Neural cell (in vitro differentiated cells): ENCODE data around the gene DTYMK. TPM values are rescaled to one million over a fixed set of nuclear protein-coding genes. Genes with fewer than 3 reads are reported as not detected.

Experiments used
- H2AFZ ChIP-seq: fragments of 200-600, 300-800 bp; sonication (generic), shearing (Covaris generic); 2 replicates; pipeline ENCODE4 v1.6.0; 2014; ENCODE audit warnings: low read depth, mild to moderate bottlenecking, antibody characterized with exemption, low read length, moderate library complexity
- H3F3A ChIP-seq: fragments of 200-600 bp; shearing (Covaris generic); 2 replicates; pipeline ENCODE4 v1.6.1; 2016; ENCODE audit warnings: mild to moderate bottlenecking, moderate library complexity, mixed read lengths, antibody characterized with exemption, low read length; ENCODE audit not compliant: insufficient read depth, poor library complexity, severe bottlenecking
- H3K27ac ChIP-seq: fragments of 200-600, 300-800 bp; sonication (generic), shearing (Covaris generic); 2 replicates; pipeline ENCODE4 v1.5.1; 2014; ENCODE audit warnings: mild to moderate bottlenecking, low read length, moderate library complexity
- H3K27me3 ChIP-seq: fragments of 300-800, 200-600 bp; sonication (generic), shearing (Covaris generic); 2 replicates; pipeline ENCODE4 v1.6.0; 2014; ENCODE audit warnings: mild to moderate bottlenecking, low read depth, low read length, moderate library complexity; ENCODE audit not compliant: insufficient read depth
- H3K36me3 ChIP-seq: fragments of 300-800, 200-600 bp; sonication (generic), shearing (Covaris generic); 2 replicates; pipeline ENCODE4 v1.5.1; 2014; ENCODE audit warnings: mild to moderate bottlenecking, antibody characterized with exemption, low read length, moderate library complexity; ENCODE audit not compliant: insufficient read depth
- H3K4me2 ChIP-seq: fragments of 300-800, 200-600 bp; sonication (generic), shearing (Covaris generic); 2 replicates; pipeline ENCODE4 v1.6.0; 2014; ENCODE audit warnings: mild to moderate bottlenecking, low read length
- H3K4me3 ChIP-seq: fragments of 300-800, 200-600 bp; sonication (generic), shearing (Covaris generic); 2 replicates; pipeline ENCODE4 v1.5.1; 2014; ENCODE audit warnings: mild to moderate bottlenecking, low read length, moderate library complexity
- H3K79me2 ChIP-seq: fragments of 200-600 bp; shearing (Covaris generic); replicated peaks from 2 replicates; pipeline ENCODE4 v1.6.0; 2014; ENCODE audit warnings: mild to moderate bottlenecking, low read length, moderate library complexity; ENCODE audit not compliant: insufficient read depth
- H3K9ac ChIP-seq: fragments of 300-800, 200-600 bp; sonication (generic), shearing (Covaris generic); 2 replicates; pipeline ENCODE4 v1.6.1; 2016; ENCODE audit warnings: mild to moderate bottlenecking, low read length, mixed read lengths
- H3K9me2 ChIP-seq: fragments of 200-600 bp; shearing (Covaris generic); 2 replicates; pipeline ENCODE4 v1.6.1; 2016; ENCODE audit warnings: mild to moderate bottlenecking, low read length, mixed read lengths; ENCODE audit not compliant: insufficient read depth
- H3K9me3 ChIP-seq: fragments of 200-600, 300-800 bp; sonication (generic), shearing (Covaris generic); 2 replicates; pipeline ENCODE4 v1.6.1; 2016; ENCODE audit warnings: mild to moderate bottlenecking, mixed run types, low read length, moderate library complexity, mixed read lengths
- H4K20me1 ChIP-seq: fragments of 200-600 bp; shearing (Covaris generic); 2 replicates; pipeline ENCODE4 v1.6.1; 2016; ENCODE audit warnings: mild to moderate bottlenecking, mixed run types; ENCODE audit not compliant: insufficient read depth
- EP300 ChIP-seq: fragments of 450-650 bp; conservative IDR thresholded peaks from 2 replicates; pipeline ENCODE4 v1.6.1; 2014; ENCODE audit warnings: antibody characterized with exemption, mild to moderate bottlenecking, moderate library complexity; ENCODE audit not compliant: poor library complexity, severe bottlenecking
- EZH2 ChIP-seq: fragments of 200-600, 300-800 bp; shearing (Covaris generic), sonication (generic); IDR thresholded peaks from 2 replicates; pipeline ENCODE4 v1.6.1; 2014; ENCODE audit warnings: antibody characterized with exemption, low read length, borderline replicate concordance, mild to moderate bottlenecking; ENCODE audit not compliant: insufficient read depth, poor library complexity, severe bottlenecking
- MXI1 ChIP-seq: fragments of 450-650 bp; conservative IDR thresholded peaks from 2 replicates; pipeline ENCODE4 v1.6.1; 2014; ENCODE audit warnings: antibody characterized with exemption, mild to moderate bottlenecking; ENCODE audit not compliant: poor library complexity, severe bottlenecking
- POLR2AphosphoS5 ChIP-seq: IDR thresholded peaks from 2 replicates; pipeline ENCODE4 v1.6.1; 2012
- RAD21 ChIP-seq: fragments of 450-650 bp; conservative IDR thresholded peaks from 2 replicates; pipeline ENCODE4 v1.6.1; 2014; ENCODE audit warnings: antibody characterized with exemption, mild to moderate bottlenecking, moderate library complexity
- REST ChIP-seq: IDR thresholded peaks from 2 replicates; pipeline ENCODE4 v1.6.1; 2012; ENCODE audit warnings: borderline replicate concordance
- SMC3 ChIP-seq: fragments of 450-650 bp; conservative IDR thresholded peaks from 2 replicates; pipeline ENCODE4 v1.6.1; 2014; ENCODE audit warnings: antibody characterized with exemption, mild to moderate bottlenecking, moderate library complexity; ENCODE audit not compliant: poor library complexity
- TAF1 ChIP-seq: IDR thresholded peaks from 2 replicates; pipeline ENCODE4 v1.6.1; 2012; ENCODE audit warnings: low read depth
- polyA plus RNA-seq: library from polyadenylated mRNA; depleted of rRNA; stranded (reverse); fragments of >200 nt; gene quantifications from 2 replicates; pipeline ENCODE4 v1.2.3, GENCODE V29; 2014
- TF ChIP-seq, protein P1 (sequence below): fragments of 450-650 bp; IDR thresholded peaks from 2 replicates; pipeline ENCODE4 v1.5.1; 2014; ENCODE audit warnings: antibody characterized with exemption, mild to moderate bottlenecking, moderate library complexity; ENCODE audit not compliant: poor library complexity, severe bottlenecking

DTYMK gene
- polyA plus RNA-seq, 1 donor from 2014 or later = 33.5 TPM

GRCh38 chr2:241639385-241639784, 47.2 kb downstream of the DTYMK start:
- no peak overlapping the region for H2AFZ ChIP-seq
- no peak overlapping the region for H3K4me2 ChIP-seq
- TF ChIP-seq EZH2 (no peak), POLR2AphosphoS5 (no peak), EP300 (no peak), RAD21 (no peak), TAF1 (no peak), REST (no peak), MXI1 (no peak), SMC3 (no peak)
- TF ChIP-seq, protein P1, sequence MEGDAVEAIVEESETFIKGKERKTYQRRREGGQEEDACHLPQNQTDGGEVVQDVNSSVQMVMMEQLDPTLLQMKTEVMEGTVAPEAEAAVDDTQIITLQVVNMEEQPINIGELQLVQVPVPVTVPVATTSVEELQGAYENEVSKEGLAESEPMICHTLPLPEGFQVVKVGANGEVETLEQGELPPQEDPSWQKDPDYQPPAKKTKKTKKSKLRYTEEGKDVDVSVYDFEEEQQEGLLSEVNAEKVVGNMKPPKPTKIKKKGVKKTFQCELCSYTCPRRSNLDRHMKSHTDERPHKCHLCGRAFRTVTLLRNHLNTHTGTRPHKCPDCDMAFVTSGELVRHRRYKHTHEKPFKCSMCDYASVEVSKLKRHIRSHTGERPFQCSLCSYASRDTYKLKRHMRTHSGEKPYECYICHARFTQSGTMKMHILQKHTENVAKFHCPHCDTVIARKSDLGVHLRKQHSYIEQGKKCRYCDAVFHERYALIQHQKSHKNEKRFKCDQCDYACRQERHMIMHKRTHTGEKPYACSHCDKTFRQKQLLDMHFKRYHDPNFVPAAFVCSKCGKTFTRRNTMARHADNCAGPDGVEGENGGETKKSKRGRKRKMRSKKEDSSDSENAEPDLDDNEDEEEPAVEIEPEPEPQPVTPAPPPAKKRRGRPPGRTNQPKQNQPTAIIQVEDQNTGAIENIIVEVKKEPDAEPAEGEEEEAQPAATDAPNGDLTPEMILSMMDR = no peak
- H3K36me3 ChIP-seq = no peaks in the 10 kb centered on the region
- H4K20me1 ChIP-seq = peaks cover 3% of the 10 kb centered on the region
- H3K27ac ChIP-seq = no peak overlapping the region
- H3F3A ChIP-seq = no peaks in the 10 kb centered on the region
- no peaks in the 10 kb centered on the region for H3K9me2 ChIP-seq
- H3K27me3 ChIP-seq = no peaks in the 10 kb centered on the region
- no peak overlapping the region for H3K9ac ChIP-seq
- H3K79me2 ChIP-seq = peaks cover 63% of the 10 kb centered on the region
- no peaks in the 10 kb centered on the region for H3K9me3 ChIP-seq
- peak overlapping the region; percentile 93 for H3K4me3 ChIP-seq

DNA sequence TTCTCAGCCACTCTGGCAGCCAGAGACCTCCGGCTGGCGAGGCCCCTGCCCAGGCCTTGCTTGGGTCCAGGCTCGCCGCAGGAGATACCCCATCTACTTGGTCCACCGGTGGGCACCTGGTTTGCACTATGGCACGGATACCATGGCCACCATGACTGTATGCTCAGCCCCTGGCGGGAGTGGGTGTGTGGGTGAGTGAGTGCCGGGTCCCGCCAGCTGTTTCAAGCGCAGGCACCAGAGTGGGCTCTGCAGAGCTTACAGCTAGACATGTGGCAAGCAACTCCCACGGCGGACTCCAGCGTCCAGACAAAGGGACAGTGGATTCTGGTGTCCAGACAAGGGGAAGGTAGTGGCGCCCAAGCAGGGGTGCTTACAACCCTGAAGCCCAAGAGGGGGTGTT, 47.7 kb downstream of the DTYMK start:
- H3F3A ChIP-seq = no peaks in the 10 kb centered on the region
- no peaks in the 10 kb centered on the region for H3K27me3 ChIP-seq
- H3K4me2 ChIP-seq = peak overlapping the region; percentile 100
- H3K9me2 ChIP-seq = no peaks in the 10 kb centered on the region
- H3K4me3 ChIP-seq = peak overlapping the region; percentile 93
- no peaks in the 10 kb centered on the region for H3K36me3 ChIP-seq
- H4K20me1 ChIP-seq = peaks cover 3% of the 10 kb centered on the region
- H3K9me3 ChIP-seq = no peaks in the 10 kb centered on the region
- H3K27ac ChIP-seq = no peak overlapping the region
- peak overlapping the region; percentile 94 for H3K9ac ChIP-seq
- H2AFZ ChIP-seq = no peak overlapping the region
- peaks cover 59% of the 10 kb centered on the region for H3K79me2 ChIP-seq
- no peak for TF ChIP-seq MXI1
- no peak for TF ChIP-seq EZH2
- TF ChIP-seq POLR2AphosphoS5 = no peak
- no peak for TF ChIP-seq REST
- no peak for TF ChIP-seq EP300
- no peak for TF ChIP-seq SMC3
- TF ChIP-seq RAD21 = no peak
- no peak for TF ChIP-seq TAF1
- TF ChIP-seq, protein P1 = no peak
